Esophagus squamous epithelium (tissue), 5 donors: ENCODE data around the gene MAB21L1. TPM values are rescaled to one million over a fixed set of nuclear protein-coding genes. Genes with fewer than 3 reads are reported as not detected.

Experiments
- DNase-seq: peaks from one replicate; lab custom pipeline; 2025; lab: John Stamatoyannopoulos, UW
- H3K27ac ChIP-seq, 4 donors: fragments of 200-600 bp; sonication (generic); one replicate each; pipeline ENCODE4 v1.5.1; 2016 to 2019; ENCODE audit warnings: mild to moderate bottlenecking in 1 of 4
- H3K27me3 ChIP-seq, 4 donors: fragments of 200-600 bp; sonication (generic); 1 replicate in 3 of 4; 2 replicates in 1 of 4; pipeline versions ENCODE4 v1.5.1 to v1.6.0; 2017 to 2021; ENCODE audit warnings: antibody characterized with exemption in 1 of 4
- H3K36me3 ChIP-seq, 3 donors: fragments of 200-600 bp; sonication (generic); one replicate each; pipeline ENCODE4 v1.5.1; 2016 to 2019
- H3K4me1 ChIP-seq, 3 donors: fragments of 200-600 bp; sonication (generic); one replicate each; pipeline ENCODE4 v1.5.1; 2017 to 2019
- H3K4me3 ChIP-seq, 4 donors: fragments of 200-600 bp; sonication (generic); 1 replicate in 3 of 4; 2 replicates in 1 of 4; pipeline ENCODE4 v1.5.1; 2016 to 2019; ENCODE audit warnings: mild to moderate bottlenecking in 2 of 4, moderate library complexity in 1 of 4
- H3K9me3 ChIP-seq, 3 donors: fragments of 200-600 bp; sonication (generic); one replicate each; pipeline ENCODE4 v1.5.1; 2016 to 2019
- POLR2A ChIP-seq, 4 donors: fragments of 450-650 bp; IDR thresholded peaks; one replicate each; pipeline ENCODE4 v1.6.1; 2017; ENCODE audit warnings: antibody characterized with exemption in 4 of 4, mild to moderate bottlenecking in 4 of 4, moderate library complexity in 3 of 4
- WGBS, 2 donors: methylation state at CpG; one replicate each; pipeline ENCODE4 v1.1.5; 2018; 5-methylcytosine and 5-hydroxymethylcytosine counted together
- intact Hi-C: fragments of 100-400 bp; cut with DNase I; formaldehyde crosslinking; loops from one replicate; pipeline ENCODE4 v1.15.0; 2022
- total RNA-seq, 4 donors: library from RNA; depleted of rRNA; stranded (reverse); fragments of >200 nt; gene quantifications; one replicate each; pipeline ENCODE4 v1.1.0, GENCODE V29; 2016
- TF ChIP-seq, protein P1 (sequence below), 6 experiments: fragments of 450-650 bp in 4 of 6; fragments of 200-600 bp in 2 of 6; sonication (generic) in 2 of 6; IDR thresholded peaks; one replicate each; pipeline ENCODE4 v1.5.1; 2016 to 2019; ENCODE audit warnings: antibody characterized with exemption in 6 of 6, mild to moderate bottlenecking in 4 of 6, moderate library complexity in 4 of 6
- donor health status: DM: yes; HTN: yes; CAD: no.

The MAB21L1 gene
- total RNA-seq, 4 donors from 2014 or later = 0.13 to 0.32 (median 0.19) TPM; not detected in 1

- intact Hi-C loops = no loop called here
- Histone ChIP-seq H3K27me3 (no peaks in the 10 kb centered on the region), H3K36me3 (no peaks in the 10 kb centered on the region), H3K4me1 (no peaks in the 10 kb centered on the region), H3K27ac (no peak overlapping the region), H3K4me3 (no peak overlapping the region), H3K9me3 (no peaks in the 10 kb centered on the region)
- no peak for DNase-seq
- WGBS, 2 donors = 92 to 97% methylated on average over 3 of the region's 3 CpGs
- TF ChIP-seq, protein P1, sequence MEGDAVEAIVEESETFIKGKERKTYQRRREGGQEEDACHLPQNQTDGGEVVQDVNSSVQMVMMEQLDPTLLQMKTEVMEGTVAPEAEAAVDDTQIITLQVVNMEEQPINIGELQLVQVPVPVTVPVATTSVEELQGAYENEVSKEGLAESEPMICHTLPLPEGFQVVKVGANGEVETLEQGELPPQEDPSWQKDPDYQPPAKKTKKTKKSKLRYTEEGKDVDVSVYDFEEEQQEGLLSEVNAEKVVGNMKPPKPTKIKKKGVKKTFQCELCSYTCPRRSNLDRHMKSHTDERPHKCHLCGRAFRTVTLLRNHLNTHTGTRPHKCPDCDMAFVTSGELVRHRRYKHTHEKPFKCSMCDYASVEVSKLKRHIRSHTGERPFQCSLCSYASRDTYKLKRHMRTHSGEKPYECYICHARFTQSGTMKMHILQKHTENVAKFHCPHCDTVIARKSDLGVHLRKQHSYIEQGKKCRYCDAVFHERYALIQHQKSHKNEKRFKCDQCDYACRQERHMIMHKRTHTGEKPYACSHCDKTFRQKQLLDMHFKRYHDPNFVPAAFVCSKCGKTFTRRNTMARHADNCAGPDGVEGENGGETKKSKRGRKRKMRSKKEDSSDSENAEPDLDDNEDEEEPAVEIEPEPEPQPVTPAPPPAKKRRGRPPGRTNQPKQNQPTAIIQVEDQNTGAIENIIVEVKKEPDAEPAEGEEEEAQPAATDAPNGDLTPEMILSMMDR (IDR thresholded peaks at IDR 0.05) = no peak
- TF ChIP-seq POLR2A (IDR thresholded peaks at IDR 0.05) = no peak
Observed at GRCh38 chr13:35457258-35457657, 19.2 kb downstream of the MAB21L1 start.

GRCh38 chr13:35455022-35455421 lies 21.5 kb downstream of the MAB21L1 start:
- no peak for DNase-seq
- no peaks in the 10 kb centered on the region for H3K27me3 ChIP-seq
- 75 to 83% methylated on average over 1 of the region's 1 CpG for WGBS, 2 donors
- intact Hi-C loops = no loop called here
- H3K4me3 ChIP-seq = no peak overlapping the region
- no peak overlapping the region for H3K27ac ChIP-seq
- TF ChIP-seq POLR2A (IDR thresholded peaks at IDR 0.05) = no peak
- TF ChIP-seq, protein P1 (IDR thresholded peaks at IDR 0.05) = no peak
- no peaks in the 10 kb centered on the region for H3K4me1 ChIP-seq
- H3K9me3 ChIP-seq = no peaks in the 10 kb centered on the region
- no peaks in the 10 kb centered on the region for H3K36me3 ChIP-seq

DNA sequence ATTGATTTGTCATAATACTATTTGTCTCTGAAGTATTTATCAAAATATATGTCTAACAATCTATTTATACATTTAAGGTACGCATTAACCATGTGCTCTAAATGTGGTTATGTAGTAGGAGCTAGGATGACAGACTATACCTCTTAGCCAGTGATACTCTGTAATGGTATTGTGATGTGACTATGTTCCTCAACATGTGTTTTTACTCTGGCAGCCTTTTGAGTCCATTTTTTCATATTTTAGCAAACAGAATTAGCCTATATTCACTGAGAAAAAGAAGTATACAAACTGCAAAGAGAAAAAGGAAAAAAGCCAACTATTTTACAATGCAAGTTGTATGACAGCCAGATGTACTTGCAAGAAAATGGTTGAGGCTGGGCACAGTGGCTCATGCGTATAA lies 26.7 kb downstream of the MAB21L1 start:
- TF ChIP-seq POLR2A (IDR thresholded peaks at IDR 0.05) = no peak
- TF ChIP-seq, protein P1 (IDR thresholded peaks at IDR 0.05) = no peak
- Histone ChIP-seq H3K27me3 (no peaks in the 10 kb centered on the region), H3K36me3 (no peaks in the 10 kb centered on the region), H3K9me3 (no peaks in the 10 kb centered on the region), H3K4me3 (no peak overlapping the region), H3K4me1 (no peaks in the 10 kb centered on the region), H3K27ac (no peak overlapping the region)
- WGBS, 2 donors = 97 to 98% methylated on average over 2 of the region's 2 CpGs
- intact Hi-C loops = no loop called here
- no peak for DNase-seq

GRCh38 chr13:35448465-35448864 lies 28.0 kb downstream of the MAB21L1 start:
- H3K36me3 ChIP-seq = no peaks in the 10 kb centered on the region
- no peak overlapping the region for H3K4me3 ChIP-seq
- intact Hi-C loops = no loop called here
- H3K27ac ChIP-seq = no peak overlapping the region
- no peaks in the 10 kb centered on the region for H3K27me3 ChIP-seq
- no peaks in the 10 kb centered on the region for H3K9me3 ChIP-seq
- TF ChIP-seq, protein P1 (IDR thresholded peaks at IDR 0.05) = no peak
- TF ChIP-seq POLR2A (IDR thresholded peaks at IDR 0.05) = no peak
- no peaks in the 10 kb centered on the region for H3K4me1 ChIP-seq
- 72 to 73% methylated on average over 1 of the region's 1 CpG for WGBS, 2 donors
- DNase-seq = no peak
